A375 (cell line): Measurements from ENCODE around the gene TGFBRAP1. TPM values are rescaled to one million over a fixed set of nuclear protein-coding genes. Genes with fewer than 3 reads are reported as not detected.

Experiments
- total RNA-seq: library from RNA; depleted of rRNA; stranded (reverse); fragments of >200 nt; shearing (Covaris generic); gene quantifications from 2 replicates; pipeline ENCODE4 v1.2.3, GENCODE V29; 2014; rRNA removed

Gene TGFBRAP1
- 12.2 and 17.3 TPM in 2 replicates for total RNA-seq

GRCh38 chr2:105329561-105330495, at the start of gene TGFBRAP1:
TGFBRAP1 (minus strand) TSS chr2:105329735; CDS start chr2:105308301, 21,434 bp downstream.

GRCh38 chr2:105337122-105338019, 7.8 kb upstream of the TGFBRAP1 start, which contains the start of gene C2orf49:
C2orf49 (plus strand) TSS chr2:105337540; CDS start chr2:105337588, 48 bp downstream.

GRCh38 chr2:105241443-105241842, 88.1 kb downstream of the TGFBRAP1 start, which contains the start of gene GPR45:
GPR45 (plus strand) TSS chr2:105241743; CDS start chr2:105241859, 116 bp downstream.

Other genes with a start within 250 kb of the TGFBRAP1 start
- not detected in 2 replicates for gene GPR45, start 88.0 kb downstream of the TGFBRAP1 start, total RNA-seq
- gene C2orf49, start 7.8 kb upstream of the TGFBRAP1 start, total RNA-seq, result 9.1 and 13.8 TPM in 2 replicates
- 49.4 and 56.7 TPM in 2 replicates for gene FHL2, start 69.3 kb upstream of the TGFBRAP1 start, total RNA-seq